Measurements from ENCODE around the gene CD209.
"Not testable (repeated sequence)": the region's sequence is repeated elsewhere in the genome, so short reads cannot be mapped to it uniquely, and the experiment has no call there.

The CD209 gene

GRCh38 chr19:7766535-7766934, 19.2 kb upstream of the CD209 start:
- no peak for DNase-seq

- DNase-seq: not testable (repeated sequence)
Measured at GRCh38 chr19:7765043-7765442, 17.7 kb upstream of the CD209 start.

GRCh38 chr19:7764157-7764556, 16.8 kb upstream of the CD209 start:
- not testable (repeated sequence) for DNase-seq

GRCh38 chr19:7763696-7764095, 16.4 kb upstream of the CD209 start:
- no peak for DNase-seq

- DNase-seq: no peak
Measured at GRCh38 chr19:7762719-7763293, 15.5 kb upstream of the CD209 start, which contains the start of gene CLEC4M. CLEC4M (plus strand) TSS chr19:7763243; CDS start chr19:7763267, 24 bp downstream.

- DNase-seq: no peak
Measured at GRCh38 chr19:7759156-7759555, 11.8 kb upstream of the CD209 start.

DNA sequence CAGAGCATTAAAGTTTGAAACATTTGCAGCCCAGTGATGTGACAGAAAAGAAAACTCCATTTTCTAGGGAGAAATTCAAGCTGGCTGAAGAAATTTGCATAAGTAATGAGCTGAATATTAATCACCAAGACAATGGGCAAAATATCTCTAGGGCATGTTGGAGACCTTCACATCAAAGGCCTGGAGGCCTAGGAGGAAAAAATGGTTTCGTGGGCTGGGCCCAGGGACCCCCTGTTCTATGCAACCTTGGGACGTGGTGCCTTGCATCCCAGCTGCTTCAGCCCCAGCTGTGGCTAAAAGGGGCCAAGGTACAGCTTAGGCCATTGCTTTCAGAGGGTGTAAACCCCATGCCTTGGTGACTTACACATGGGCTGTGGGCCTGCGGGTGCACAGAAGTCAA, 10.0 kb upstream of the CD209 start:
- DNase-seq: no peak

GRCh38 chr19:7756258-7756657, 8.9 kb upstream of the CD209 start:
- no peak for DNase-seq

- DNase-seq: no peak
Measured at GRCh38 chr19:7751157-7751783, 3.9 kb upstream of the CD209 start.

DNA sequence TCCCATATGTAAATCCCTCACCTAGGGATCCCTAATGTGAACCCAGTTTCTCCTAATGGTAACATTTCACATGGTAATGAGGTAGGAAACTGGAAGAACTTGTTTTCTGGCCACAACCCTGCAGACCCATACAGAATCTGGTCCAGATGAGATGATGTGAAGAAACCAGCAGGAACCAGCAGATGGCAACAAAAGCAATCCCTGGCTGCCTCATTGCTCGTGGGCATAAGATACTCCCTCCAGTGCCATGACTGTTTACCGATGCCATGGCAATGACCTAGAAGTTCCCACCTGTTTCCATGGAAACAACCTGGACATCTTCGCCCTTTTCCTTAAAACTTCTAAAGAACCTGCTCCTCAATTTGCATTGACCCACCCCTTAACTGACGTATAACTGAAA, 1.4 kb upstream of the CD209 start:
- no peak for DNase-seq

- DNase-seq: no peak
Measured at GRCh38 chr19:7748171-7748570, 837 bp upstream of the CD209 start.

GRCh38 chr19:7746306-7746705, 1.0 kb downstream of the CD209 start:
- not testable (repeated sequence) for DNase-seq

GRCh38 chr19:7744871-7745650, 2.3 kb downstream of the CD209 start:
- DNase-seq: no peak

- DNase-seq: no peak
Measured at GRCh38 chr19:7744199-7744786, 3.0 kb downstream of the CD209 start.

GRCh38 chr19:7743425-7743841, 3.9 kb downstream of the CD209 start:
- DNase-seq: no peak

DNA sequence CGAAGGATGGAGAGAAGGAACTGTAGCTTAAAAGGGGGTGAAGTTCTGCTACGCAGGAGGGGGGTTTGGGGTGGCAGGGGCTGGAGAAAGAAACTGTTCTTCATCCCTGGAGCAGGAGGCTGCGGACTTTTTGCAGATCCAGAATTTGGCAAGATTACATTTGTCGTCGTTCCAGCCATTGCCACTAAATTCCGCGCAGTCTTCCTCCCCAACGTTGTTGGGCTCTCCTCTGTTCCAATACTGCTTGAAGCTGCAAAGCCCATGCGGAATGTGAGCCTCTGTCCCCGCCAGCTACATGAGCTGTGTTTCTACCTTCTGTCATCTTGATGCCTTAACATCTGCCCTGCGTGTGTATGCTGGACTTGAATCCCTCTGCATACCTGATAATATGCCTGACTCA, 4.3 kb downstream of the CD209 start:
- DNase-seq: no peak

- no peak for DNase-seq
Measured at GRCh38 chr19:7742575-7742974, 4.8 kb downstream of the CD209 start.

DNA sequence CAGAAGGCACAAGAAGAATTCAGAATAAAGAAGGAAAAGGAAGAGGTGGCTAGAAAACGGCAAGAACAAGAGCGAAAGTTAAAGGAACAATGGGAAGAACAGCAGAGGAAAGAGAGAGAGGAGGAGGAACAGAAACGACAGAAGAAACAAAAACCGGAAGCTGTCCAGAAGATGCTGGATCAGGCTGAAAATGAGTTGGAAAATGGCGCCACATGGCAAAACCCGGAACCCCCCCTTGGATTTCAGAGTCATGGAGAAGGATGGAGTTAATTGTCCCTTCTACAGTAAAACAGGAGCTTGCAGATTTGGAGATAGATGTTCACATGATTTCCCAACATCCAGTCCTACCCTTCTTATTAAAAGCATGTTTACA, 6.7 kb downstream of the CD209 start:
- DNase-seq: no peak

DNA sequence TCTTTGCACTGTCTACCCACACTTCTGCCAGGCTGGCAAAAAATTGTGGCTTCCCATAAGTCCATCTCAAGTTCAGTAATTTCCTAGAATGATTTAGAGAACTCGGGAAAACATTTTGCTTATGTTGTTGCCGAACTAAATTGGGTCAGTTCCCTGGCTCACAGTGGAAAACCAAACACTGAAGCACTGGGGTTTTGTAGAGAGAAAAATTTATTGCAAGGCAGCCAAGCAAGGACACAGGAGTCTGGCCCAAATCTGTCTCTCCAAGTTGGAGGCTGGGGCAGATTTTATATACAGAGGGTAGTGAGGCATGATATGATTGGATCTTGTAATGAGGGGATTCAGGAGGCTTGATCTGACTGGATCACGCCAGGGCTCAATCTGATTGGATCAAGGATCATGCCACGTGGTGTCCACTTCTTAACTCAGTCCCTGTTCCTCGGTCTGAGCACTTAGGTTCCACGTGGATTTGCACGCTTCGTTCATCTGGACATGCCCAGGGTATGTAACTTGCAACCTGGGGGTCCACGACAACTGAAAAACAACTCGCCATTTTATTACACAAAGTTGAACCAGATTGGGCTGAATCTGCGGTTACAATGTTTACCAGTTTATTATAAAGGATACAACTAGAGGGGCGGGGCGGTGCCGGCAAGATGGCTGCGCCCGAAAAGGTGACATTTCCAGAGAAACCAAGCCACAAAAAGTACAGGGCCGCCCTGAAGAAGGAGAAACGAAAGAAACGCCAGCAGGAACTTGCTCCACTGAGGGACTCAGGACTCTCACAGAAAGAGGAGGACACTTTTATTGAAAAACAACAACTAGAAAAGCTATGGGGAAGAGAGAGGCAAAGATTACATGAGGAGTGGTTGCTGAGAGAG, 7.3 kb downstream of the CD209 start:
- DNase-seq: no peak

- DNase-seq: no peak
Measured at GRCh38 chr19:7739211-7739755, 8.1 kb downstream of the CD209 start.

- DNase-seq: no peak
Measured at GRCh38 chr19:7738023-7738422, 9.3 kb downstream of the CD209 start.

- no peak for DNase-seq
Measured at GRCh38 chr19:7737215-7737614, 10.1 kb downstream of the CD209 start.

DNA sequence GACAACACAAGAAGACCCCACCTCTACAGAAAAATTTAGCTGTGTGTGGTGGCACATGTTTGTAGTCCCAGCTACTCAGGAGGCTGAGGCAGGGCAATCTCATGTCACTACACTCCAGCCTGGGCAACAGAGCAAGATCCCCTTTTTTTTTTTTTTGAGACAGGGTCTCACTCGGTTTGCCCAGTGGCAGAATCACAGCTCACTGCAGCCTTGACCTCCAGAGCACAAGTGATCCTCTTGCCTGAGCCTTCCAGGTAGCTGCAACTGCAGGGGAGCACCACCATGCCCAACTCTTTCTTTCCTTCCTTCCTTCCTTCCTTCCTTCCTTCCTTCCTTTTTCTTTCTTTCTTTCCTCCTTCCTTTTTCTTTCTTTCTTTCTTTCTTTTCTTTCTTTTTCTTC, 11.2 kb downstream of the CD209 start:
- DNase-seq: no peak
